A549 treated with ZK216348 at 1 μM for 4 hours (cell line): ENCODE data around the gene CASTOR2. TPM values are rescaled to one million over a fixed set of nuclear protein-coding genes. Genes with fewer than 3 reads are reported as not detected.

Experiments
- total RNA-seq: library from RNA; stranded (reverse); fragments of 200-300 nt; extraction: Qiagen RNA extraction; gene quantifications from 5 replicates; pipeline ENCODE4 v1.2.3, GENCODE V29; 2022; ENCODE audit warnings: low read depth

CASTOR2 gene
- 1.7 to 4.7 TPM (median 4.2 TPM) in 5 replicates for total RNA-seq

GRCh38 chr7:74964511-74965119 is at the start of gene CASTOR2:
CASTOR2 (plus strand) TSS chr7:74964705; CDS start chr7:74964986, 281 bp downstream.

Other genes starting within 250 kb of the CASTOR2 start
- 0.28 TPM in 1 of 5 replicates, not detected in the others for gene NCF1, start 190.7 kb upstream of the CASTOR2 start, total RNA-seq
- 4.5 to 9.4 TPM (median 6.9 TPM) in 5 replicates for gene GTF2IRD2, start 113.1 kb upstream of the CASTOR2 start, total RNA-seq
- gene RCC1L, start 109.1 kb downstream of the CASTOR2 start, total RNA-seq, result 54.2 to 68.0 TPM (median 66.5 TPM) in 5 replicates
- gene GTF2IRD2B, start 127.9 kb downstream of the CASTOR2 start, total RNA-seq, result 6.1 to 15.5 TPM (median 11.1 TPM) in 5 replicates